OCI-LY7 (cell line): ENCODE measurements around the gene HSPBAP1. TPM values are rescaled to one million over a fixed set of nuclear protein-coding genes. Genes with fewer than 3 reads are reported as not detected.

Source experiments
- BruUV-seq: library from RNA; stranded (reverse); fragments of 400-500 nt; replicated peaks from 2 replicates; lab custom pipeline; 2021; lab: Mats Ljungman, UMichigan
- CTCF ChIA-PET: fragments of 300-600 bp; sonication (Branson Sonifier 250); formaldehyde crosslinking; loops from one replicate; lab custom pipeline; 2022; ENCODE audit warnings: antibody characterized with exemption; ENCODE audit not compliant: unreplicated experiment; lab: Charles Lee
- POLR2A ChIA-PET: fragments of 300-600 bp; sonication (Branson Sonifier 250); formaldehyde crosslinking; loops from one replicate; lab custom pipeline; 2022; ENCODE audit warnings: antibody characterized with exemption; lab: Charles Lee
- DNase-seq: peaks from one replicate; pipeline ENCODE4 v3.0.0-alpha.2; 2015; ENCODE audit warnings: low spot score
- H2AFZ ChIP-seq: fragments of 200-600 bp; sonication (generic), shearing (Covaris generic); 2 replicates; pipeline ENCODE4 v1.6.1; 2014; ENCODE audit warnings: mild to moderate bottlenecking, antibody characterized with exemption, low read length, moderate library complexity
- H3K27ac ChIP-seq: fragments of 200-600 bp; sonication (generic); 2 replicates; pipeline ENCODE4 v1.5.1; 2014; ENCODE audit warnings: mixed run types, low read depth, mild to moderate bottlenecking, moderate library complexity, low read length, inconsistent platforms; ENCODE audit not compliant: poor library complexity, severe bottlenecking
- H3K36me3 ChIP-seq: fragments of 200-600 bp; sonication (generic); 2 replicates; pipeline ENCODE4 v1.6.1; 2014; ENCODE audit warnings: mild to moderate bottlenecking, antibody characterized with exemption, low read length, moderate library complexity, mixed read lengths; ENCODE audit not compliant: insufficient read depth
- H3K4me1 ChIP-seq: fragments of 200-600 bp; sonication (generic); 2 replicates; pipeline ENCODE4 v1.5.1; 2014; ENCODE audit warnings: mild to moderate bottlenecking, low read length; ENCODE audit not compliant: insufficient read depth, poor library complexity, severe bottlenecking
- H3K4me2 ChIP-seq: fragments of 200-600 bp; sonication (generic); 2 replicates; pipeline ENCODE4 v1.6.1; 2014; ENCODE audit warnings: mild to moderate bottlenecking, low read length
- H3K4me3 ChIP-seq: fragments of 200-600 bp; sonication (generic); 2 replicates; pipeline ENCODE4 v1.5.1; 2014; ENCODE audit warnings: mild to moderate bottlenecking, low read depth, low read length; ENCODE audit not compliant: poor library complexity, severe bottlenecking
- H3K79me2 ChIP-seq: fragments of 200-600 bp; sonication (generic); 2 replicates; pipeline ENCODE4 v1.6.1; 2016; ENCODE audit warnings: low read depth, mild to moderate bottlenecking, low read length, moderate library complexity, mixed read lengths; ENCODE audit not compliant: insufficient read depth
- H3K9me2 ChIP-seq: fragments of 200-600 bp; sonication (generic); 2 replicates; pipeline ENCODE4 v1.6.1; 2016; ENCODE audit warnings: mild to moderate bottlenecking, low read length, mixed read lengths; ENCODE audit not compliant: insufficient read depth
- H3K9me3 ChIP-seq: fragments of 200-600 bp; sonication (generic); 2 replicates; pipeline ENCODE4 v1.6.1; 2014; ENCODE audit warnings: mild to moderate bottlenecking, mixed run types, low read length, mixed read lengths
- H4K20me1 ChIP-seq: fragments of 200-600 bp; sonication (generic); 2 replicates; pipeline ENCODE4 v1.6.1; 2014; ENCODE audit warnings: mild to moderate bottlenecking, antibody characterized with exemption, low read length, moderate library complexity, mixed read lengths; ENCODE audit not compliant: insufficient read depth
- CTCF ChIP-seq: fragments of 200-600 bp; sonication (generic); conservative IDR thresholded peaks from 2 replicates; pipeline ENCODE4 v1.5.1; 2014; ENCODE audit warnings: mild to moderate bottlenecking, antibody characterized with exemption, low read length, moderate library complexity, mixed read lengths
- EZH2phosphoT487 ChIP-seq: fragments of 200-600 bp; sonication (generic); IDR thresholded peaks from 2 replicates; pipeline ENCODE4 v1.6.1; 2018; ENCODE audit warnings: low read depth, borderline replicate concordance, mild to moderate bottlenecking, mixed run types, antibody characterized with exemption, low read length, moderate library complexity, mixed read lengths
- intact Hi-C: fragments of 100-400 bp; cut with micrococcal nuclease; formaldehyde crosslinking; loops from one replicate; pipeline ENCODE4 v1.10.0; 2022; ENCODE audit not compliant: unreplicated experiment
- total RNA-seq, 2 experiments: library from RNA; depleted of rRNA in 1 of 2; stranded (reverse); fragments of >200 nt in 1 of 2; shearing (Covaris generic) in 1 of 2; gene quantifications; 2 replicates each; pipeline ENCODE4 v1.2.3, GENCODE V29; 2014 to 2022

HSPBAP1 gene
- total RNA-seq, 2 experiments from 2014 or later = 11.9 to 18.6 TPM

GRCh38 chr3:122728756-122729514 is 64.7 kb downstream of the HSPBAP1 start:
- POLR2A ChIA-PET = interaction anchor here (0.5 to 0.7 kb wide), 3 partner anchors 42 to 421 kb away, joined by 3 to 4 read pairs (median 4); no protein-coding TSS in a partner anchor
- BruUV-seq = no TSS peak
- H2AFZ ChIP-seq = no peak overlapping the region

GRCh38 chr3:122728186-122728585 is 65.4 kb downstream of the HSPBAP1 start:
- Histone ChIP-seq H2AFZ (no peak overlapping the region), H3K9me3 (no peaks in the 10 kb centered on the region; the same call in 1 of the 2 replicates), H3K9me2 (no peaks in the 10 kb centered on the region), H3K36me3 (0 out of 2 replicates have a peak, but pooled peaks cover 3% of the 10 kb centered on the region), H3K27ac (no peak overlapping the region), H4K20me1 (no peaks in the 10 kb centered on the region), H3K79me2 (no peaks in the 10 kb centered on the region), H3K4me1 (no peaks in the 10 kb centered on the region), H3K4me3 (no peak overlapping the region), H3K4me2 (no peak overlapping the region)
- ChIA-PET POLR2A (interaction anchor here (0.5 to 0.7 kb wide), 2 partner anchors 41 to 44 kb away, joined by 3 to 4 read pairs; no protein-coding TSS in a partner anchor), CTCF (no interaction called here)
- no peak for TF ChIP-seq CTCF
- TF ChIP-seq EZH2phosphoT487 = no peak
- BruUV-seq = no TSS peak
- DNase-seq = no peak
- intact Hi-C loops = no loop called here

More at GRCh38 chr3:122728756-122729514, 64.7 kb downstream of the HSPBAP1 start:
- Histone ChIP-seq H3K9me3 (no peaks in the 10 kb centered on the region; the same call in 1 of the 2 replicates), H3K4me1 (no peaks in the 10 kb centered on the region), H3K9me2 (no peaks in the 10 kb centered on the region), H3K4me3 (no peak overlapping the region), H3K36me3 (0 out of 2 replicates have a peak, but pooled peaks cover 3% of the 10 kb centered on the region), H4K20me1 (no peaks in the 10 kb centered on the region), H3K27ac (no peak overlapping the region), H3K79me2 (no peaks in the 10 kb centered on the region), H3K4me2 (no peak overlapping the region)
- intact Hi-C loops = no loop called here
- no peak for DNase-seq
- CTCF ChIA-PET = no interaction called here
- no peak for TF ChIP-seq CTCF
- no peak for TF ChIP-seq EZH2phosphoT487

- Histone ChIP-seq H3K4me2 (no peak overlapping the region), H3K79me2 (no peaks in the 10 kb centered on the region), H3K27ac (no peak overlapping the region), H3K9me3 (no peaks in the 10 kb centered on the region; the same call in 1 of the 2 replicates), H3K4me1 (no peaks in the 10 kb centered on the region), H3K36me3 (0 out of 2 replicates have a peak, but pooled peaks cover 3% of the 10 kb centered on the region), H3K9me2 (no peaks in the 10 kb centered on the region), H3K4me3 (no peak overlapping the region), H4K20me1 (no peaks in the 10 kb centered on the region), H2AFZ (no peak overlapping the region)
- ChIA-PET POLR2A (no interaction called here), CTCF (no interaction called here)
- no TSS peak for BruUV-seq
- no peak for TF ChIP-seq EZH2phosphoT487
- no peak for TF ChIP-seq CTCF
- no peak for DNase-seq
- intact Hi-C loops = no loop called here
These were observed 65.9 kb downstream of the HSPBAP1 start for GRCh38 chr3:122727766-122728165.
